Tibial nerve (tissue), 4 donors: ENCODE measurements around the gene TRMT1. TPM values are rescaled to one million over a fixed set of nuclear protein-coding genes. Genes with fewer than 3 reads are reported as not detected.
"Not testable (repeated sequence)": the region's sequence is repeated elsewhere in the genome, so short reads cannot be mapped to it uniquely, and the experiment has no call there.

ENCODE experiments used
- DNase-seq, 2 donors: peaks; one replicate each; pipeline ENCODE4 v3.0.0-alpha.2; 2019; ENCODE audit warnings: low spot score in 2 of 2
- H3K27ac ChIP-seq, 4 donors: fragments of 200-600 bp; sonication (generic) in 3 of 4; one replicate each; pipeline ENCODE4 v1.5.1; 2017 to 2019; ENCODE audit warnings: mild to moderate bottlenecking in 1 of 4
- H3K27me3 ChIP-seq, 2 donors: fragments of 200-600 bp; sonication (generic) in 1 of 2; one replicate each; pipeline versions ENCODE4 v1.5.1 to v1.6.0; 2017 to 2019
- H3K36me3 ChIP-seq, 3 donors: fragments of 200-600 bp; sonication (generic); one replicate each; pipeline ENCODE4 v1.5.1; 2018 to 2019
- H3K4me1 ChIP-seq, 4 donors: fragments of 200-600 bp; sonication (generic) in 3 of 4; one replicate each; pipeline ENCODE4 v1.5.1; 2017 to 2019
- H3K4me3 ChIP-seq, 4 donors: fragments of 200-600 bp; sonication (generic) in 3 of 4; one replicate each; pipeline ENCODE4 v1.5.1; 2017 to 2019; ENCODE audit warnings: mild to moderate bottlenecking in 1 of 4, moderate library complexity in 1 of 4
- H3K9me3 ChIP-seq, 4 donors: fragments of 200-600 bp; sonication (generic) in 3 of 4; one replicate each; pipeline ENCODE4 v1.5.1; 2017 to 2019
- CTCF ChIP-seq, 5 experiments: fragments of 200-600 bp in 3 of 5; fragments of 450-650 bp in 2 of 5; sonication (generic) in 3 of 5; IDR thresholded peaks; one replicate each; pipeline ENCODE4 v1.5.1; 2016 to 2019; ENCODE audit warnings: antibody characterized with exemption in 5 of 5, mild to moderate bottlenecking in 3 of 5, moderate library complexity in 2 of 5
- EP300 ChIP-seq, 2 donors: sonication (generic); formaldehyde crosslinking; IDR thresholded peaks; one replicate each; pipeline ENCODE4 v1.6.1; 2017; ENCODE audit warnings: antibody characterized with exemption in 2 of 2, mild to moderate bottlenecking in 1 of 2
- POLR2A ChIP-seq, 2 donors: fragments of 450-650 bp; IDR thresholded peaks; one replicate each; pipeline ENCODE4 v1.6.1; 2017; ENCODE audit warnings: antibody characterized with exemption in 2 of 2, mild to moderate bottlenecking in 2 of 2, moderate library complexity in 2 of 2
- WGBS, 2 donors: methylation state at CpG; one replicate each; pipeline ENCODE4 v1.1.5; 2018; 5-methylcytosine and 5-hydroxymethylcytosine counted together
- total RNA-seq, 4 donors: library from RNA; depleted of rRNA; stranded (reverse); fragments of >200 nt; gene quantifications; one replicate each; pipeline ENCODE4 v1.1.0, GENCODE V29; 2016

Gene TRMT1
- 10 to 100 TPM; 38.4 to 92.7 (median 49.2) TPM for total RNA-seq

GRCh38 chr19:13116282-13117175 is at the start of gene TRMT1:
Gene TRMT1 (minus strand): TSS chr19:13116740. CDS start chr19:13116399, 341 bp downstream.
- Histone ChIP-seq H3K4me3 (peak within 1 kb of the TSS; percentile 80 to 99 (median 88)), H3K4me1 (peaks cover 0 to 58% (median 26%) of the 10 kb centered on the region in 4 donors), H3K9me3 (no peaks in the 10 kb centered on the region), H3K27ac (peak within 1 kb of the TSS in 3 of 4 donors; percentile 61 to 77 (median 71)), H3K36me3 (peaks cover 0 to 37% (median 5%) of the 10 kb centered on the region in 3 donors), H3K27me3 (no peaks in the 10 kb centered on the region)
- WGBS, 2 donors: 1% methylated on average over 38 to 47 of the region's 51 CpGs
- DNase-seq: peak; percentile 88 to 98
- TF ChIP-seq POLR2A (IDR thresholded peaks at IDR 0.05) (peak in 1 of 2 donors; percentile 22), CTCF (IDR thresholded peaks at IDR 0.05) (peak in 1 of 5 experiments; percentile 48), EP300 (IDR thresholded peaks at IDR 0.05) (peak; percentile 50 to 96)

GRCh38 chr19:13166151-13166550 is 49.6 kb upstream of the TRMT1 start:
- not testable (repeated sequence) for H3K27me3 ChIP-seq, H3K36me3 ChIP-seq, DNase-seq, H3K4me3 ChIP-seq, H3K9me3 ChIP-seq
- peak overlapping the region in 2 of 4 donors; percentile 20 to 90 for H3K27ac ChIP-seq
- peaks cover 0 to 55% (median 34%) of the 10 kb centered on the region in 4 donors for H3K4me1 ChIP-seq
- 92 to 99% methylated on average over 3 of the region's 3 CpGs for WGBS, 2 donors

DNA sequence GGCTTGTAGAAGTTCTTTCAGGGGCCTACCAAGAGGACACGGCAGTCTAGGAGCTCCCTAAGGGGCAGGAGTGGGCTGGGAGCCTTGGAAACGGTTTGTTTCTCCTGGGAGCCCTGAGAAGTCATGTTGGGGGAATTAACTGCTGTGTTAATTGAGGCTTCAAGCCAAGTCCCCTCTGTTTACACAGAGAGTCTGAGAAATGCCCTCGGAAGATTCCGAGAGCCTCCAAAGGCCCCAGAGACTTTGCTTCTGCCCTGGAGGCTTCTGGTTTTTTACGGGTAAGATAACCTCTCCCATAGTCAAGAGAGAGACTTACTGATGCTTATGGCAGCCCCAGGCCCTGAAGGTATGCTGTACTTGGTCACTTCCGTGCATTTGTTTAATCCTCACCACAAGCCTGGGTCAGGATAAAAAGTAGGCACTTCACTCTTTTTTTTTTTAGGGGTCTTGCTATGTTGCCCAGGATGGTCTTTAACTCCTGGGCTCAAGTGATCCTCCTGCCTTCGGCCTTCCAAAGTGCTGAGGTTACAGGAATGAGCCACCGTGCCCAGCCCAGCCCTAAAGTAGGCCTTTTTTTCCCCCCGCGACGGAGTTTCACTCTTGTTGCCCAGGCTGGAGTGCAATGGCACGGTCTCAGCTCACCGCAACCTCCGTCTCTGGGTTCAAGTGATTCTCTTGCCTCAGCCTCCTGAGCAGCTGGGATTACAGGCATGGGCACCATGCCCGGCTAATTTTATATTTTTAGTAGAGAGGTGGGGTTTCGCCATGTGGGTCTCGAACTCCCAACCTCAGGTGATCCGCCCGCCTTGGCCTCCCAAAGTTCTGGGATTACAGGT is 48.8 kb upstream of the TRMT1 start:
- H3K36me3 ChIP-seq: no peaks in the 10 kb centered on the region
- no peak overlapping the region for H3K4me3 ChIP-seq
- no peak for TF ChIP-seq POLR2A (IDR thresholded peaks at IDR 0.05)
- TF ChIP-seq CTCF (IDR thresholded peaks at IDR 0.05): no peak
- no peak for TF ChIP-seq EP300 (IDR thresholded peaks at IDR 0.05)
- WGBS, 2 donors: 72% methylated on average over 19 of the region's 19 CpGs
- no peaks in the 10 kb centered on the region for H3K9me3 ChIP-seq
- DNase-seq: no peak
- no peaks in the 10 kb centered on the region for H3K27me3 ChIP-seq
- peak overlapping the region; percentile 82 to 99 (median 91) for H3K27ac ChIP-seq
- peaks cover 0 to 55% (median 34%) of the 10 kb centered on the region in 4 donors for H3K4me1 ChIP-seq

DNA sequence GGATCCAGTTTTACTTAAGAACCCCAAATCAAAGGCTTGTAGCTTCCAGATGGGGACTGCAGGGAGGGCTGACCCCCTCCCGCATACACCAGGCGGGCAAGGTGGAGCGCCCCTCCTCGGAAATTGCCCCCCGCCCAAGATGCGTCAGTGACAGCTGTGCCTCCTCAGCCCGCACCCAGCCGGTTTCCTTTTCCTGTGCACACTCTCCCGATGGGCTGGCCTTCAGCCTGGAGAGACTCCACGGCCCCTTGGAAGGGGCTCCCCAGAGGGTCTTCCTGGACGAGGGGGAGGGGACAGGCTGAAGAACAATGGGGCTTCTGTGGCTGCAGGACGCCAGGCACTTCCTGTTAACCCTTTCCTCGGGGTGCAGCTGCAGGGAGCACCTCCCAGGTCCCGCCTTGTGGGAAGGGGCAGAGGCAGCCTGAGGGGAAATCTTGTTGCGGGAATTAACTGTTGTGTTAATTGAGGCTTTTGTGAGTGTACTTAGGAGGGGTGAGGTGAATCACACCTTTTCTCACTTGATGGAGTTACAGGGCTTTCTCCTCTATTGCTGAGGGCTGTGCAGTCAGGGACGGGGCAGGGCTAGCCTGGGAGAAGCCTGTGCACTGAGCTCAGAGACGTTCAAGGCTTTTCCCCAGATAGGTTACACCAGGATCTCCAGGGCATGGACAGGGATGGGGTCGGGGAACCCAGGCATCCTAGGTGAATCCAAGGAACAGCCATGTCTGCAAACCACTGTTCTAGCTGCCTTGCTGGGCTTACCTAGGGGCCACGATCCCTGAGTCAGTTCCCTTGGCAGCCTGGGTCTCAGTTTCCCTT is 48.0 kb upstream of the TRMT1 start:
- DNase-seq: no peak
- no peaks in the 10 kb centered on the region for H3K9me3 ChIP-seq
- 8 to 16% methylated on average over 17 to 19 of the region's 19 CpGs for WGBS, 2 donors
- H3K36me3 ChIP-seq: no peaks in the 10 kb centered on the region
- H3K27me3 ChIP-seq: no peaks in the 10 kb centered on the region
- H3K27ac ChIP-seq: peak overlapping the region; percentile 82 to 99 (median 91)
- peaks cover 0 to 55% (median 34%) of the 10 kb centered on the region in 4 donors for H3K4me1 ChIP-seq
- TF ChIP-seq CTCF (IDR thresholded peaks at IDR 0.05) (no peak), EP300 (IDR thresholded peaks at IDR 0.05) (peak in 1 of 2 donors; percentile 41)
- H3K4me3 ChIP-seq: peak overlapping the region; percentile 14 to 51 (median 24)
